IMR-90 (cell line): ENCODE measurements around the gene APOC1. TPM values are rescaled to one million over a fixed set of nuclear protein-coding genes. Genes with fewer than 3 reads are reported as not detected.
"Not testable (repeated sequence)": the region's sequence is repeated elsewhere in the genome, so short reads cannot be mapped to it uniquely, and the experiment has no call there.

Experiments
- ATAC-seq: fragments of 200-7000 bp; cut with Tn5 transposase; 2 replicates; pipeline ENCODE4 v1.9.1; 2020; ENCODE audit warnings: low read depth, mild to moderate bottlenecking, moderate library complexity
- BruUV-seq: library from RNA; stranded (reverse); fragments of 400-500 nt; replicated peaks from 2 replicates; lab custom pipeline; 2021; lab: Mats Ljungman, UMichigan
- CTCF ChIA-PET: fragments of 300-600 bp; formaldehyde crosslinking; extraction: SDS; loops from one replicate; lab custom pipeline; 2021; ENCODE audit warnings: antibody characterized with exemption; lab: Yijun Ruan, JAX
- POLR2A ChIA-PET: fragments of 300-600 bp; sonication (Branson Sonifier 250); formaldehyde crosslinking; loops from one replicate; lab custom pipeline; 2022; ENCODE audit warnings: antibody characterized with exemption; ENCODE audit not compliant: unreplicated experiment; lab: Charles Lee
- DNase-seq: peaks from one replicate; pipeline ENCODE4 v3.0.0; 2013
- H2AFZ ChIP-seq: replicated peaks from 2 replicates; pipeline ENCODE3; 2013; ENCODE audit warnings: low read length, mild to moderate bottlenecking; ENCODE audit not compliant: poor library complexity
- H2AK5ac ChIP-seq: 2 replicates; pipeline ENCODE4 v1.6.1; 2013; ENCODE audit warnings: low read depth, low read length, inconsistent platforms
- H2AK9ac ChIP-seq: replicated peaks from 2 replicates; pipeline ENCODE3; 2013; ENCODE audit warnings: mild to moderate bottlenecking, low read depth, low read length, moderate library complexity; ENCODE audit not compliant: poor library complexity
- H2BK120ac ChIP-seq: 2 replicates; pipeline ENCODE4 v1.6.1; 2013; ENCODE audit warnings: low read depth, low read length, inconsistent platforms
- H2BK15ac ChIP-seq: 3 replicates; pipeline ENCODE4 v1.6.1; 2013; ENCODE audit warnings: low read depth, low read length, inconsistent platforms
- H2BK20ac ChIP-seq: 2 replicates; pipeline ENCODE4 v1.6.1; 2013; ENCODE audit warnings: low read depth, mild to moderate bottlenecking, inconsistent platforms, low read length, moderate library complexity
- H2BK5ac ChIP-seq: 2 replicates; pipeline ENCODE4 v1.6.1; 2013; ENCODE audit warnings: mild to moderate bottlenecking, low read depth, low read length, inconsistent platforms; ENCODE audit not compliant: poor library complexity, severe bottlenecking
- H3K14ac ChIP-seq: replicated peaks from 2 replicates; pipeline ENCODE4 v1.6.1; 2013; ENCODE audit warnings: low read depth, low read length, inconsistent platforms
- H3K18ac ChIP-seq: 2 replicates; pipeline ENCODE4 v1.6.1; 2013; ENCODE audit warnings: low read depth, low read length, control low read depth
- H3K23ac ChIP-seq: 2 replicates; pipeline ENCODE4 v1.6.1; 2013; ENCODE audit warnings: low read depth, low read length, inconsistent platforms
- H3K27ac ChIP-seq: 2 replicates; pipeline ENCODE4 v1.5.1; 2013; ENCODE audit warnings: mild to moderate bottlenecking, control low read depth, low read length; ENCODE audit not compliant: insufficient read depth
- H3K27me3 ChIP-seq: 2 replicates; pipeline ENCODE4 v1.6.1; 2013; ENCODE audit warnings: low read length; ENCODE audit not compliant: control insufficient read depth, insufficient read depth
- H3K36me3 ChIP-seq: 2 replicates; pipeline ENCODE4 v1.6.1; 2013; ENCODE audit warnings: low read length, mixed read lengths; ENCODE audit not compliant: control insufficient read depth, insufficient read depth
- H3K4ac ChIP-seq: 2 replicates; pipeline ENCODE4 v1.6.1; 2013; ENCODE audit warnings: low read depth, low read length, inconsistent platforms
- H3K4me1 ChIP-seq: 2 replicates; pipeline ENCODE4 v1.6.1; 2013; ENCODE audit warnings: low read length, mixed read lengths; ENCODE audit not compliant: control insufficient read depth, insufficient read depth
- H3K4me2 ChIP-seq: 2 replicates; pipeline ENCODE4 v1.6.1; 2013; ENCODE audit warnings: low read depth, mild to moderate bottlenecking, control low read depth, low read length, moderate library complexity
- H3K4me3 ChIP-seq: 2 replicates; pipeline ENCODE4 v1.5.1; 2013; ENCODE audit warnings: low read depth, mild to moderate bottlenecking, control low read depth, low read length, moderate library complexity; ENCODE audit not compliant: insufficient read depth
- H3K56ac ChIP-seq: 2 replicates; pipeline ENCODE4 v1.6.1; 2013; ENCODE audit warnings: low read length, inconsistent platforms; ENCODE audit not compliant: insufficient read depth; ENCODE audit errors: extremely low read depth
- H3K79me1 ChIP-seq, 2 experiments: 2 replicates each; pipeline ENCODE4 v1.6.1; 2013; ENCODE audit warnings: low read length in 2 of 2, inconsistent platforms in 1 of 2, low read depth in 1 of 2
- H3K9ac ChIP-seq: 2 replicates; pipeline ENCODE4 v1.6.1; 2013; ENCODE audit warnings: low read depth, low read length, control low read depth
- H3K9me1 ChIP-seq: 2 replicates; pipeline ENCODE4 v1.6.1; 2013; ENCODE audit warnings: low read length, inconsistent platforms; ENCODE audit not compliant: insufficient read depth
- H3K9me3 ChIP-seq: 2 replicates; pipeline ENCODE4 v1.6.1; 2013; ENCODE audit warnings: low read length; ENCODE audit not compliant: control insufficient read depth, insufficient read depth
- H4K20me1 ChIP-seq: 2 replicates; pipeline ENCODE4 v1.6.1; 2013; ENCODE audit warnings: low read length, inconsistent platforms; ENCODE audit not compliant: insufficient read depth
- H4K5ac ChIP-seq: 2 replicates; pipeline ENCODE4 v1.6.1; 2013; ENCODE audit warnings: mild to moderate bottlenecking, low read depth, low read length, control low read depth
- H4K8ac ChIP-seq, 2 experiments: 2 replicates each; pipeline ENCODE4 v1.6.1; 2013; ENCODE audit warnings: low read depth in 2 of 2, low read length in 2 of 2, control low read depth in 1 of 2, inconsistent platforms in 1 of 2
- H4K91ac ChIP-seq: 2 replicates; pipeline ENCODE4 v1.6.1; 2013; ENCODE audit warnings: low read depth, low read length, inconsistent platforms; ENCODE audit not compliant: insufficient read depth
- USF2 ChIP-seq: fragments of 150-350 bp; IDR thresholded peaks from 2 replicates; pipeline ENCODE4 v1.6.1; 2017; ENCODE audit warnings: mild to moderate bottlenecking, antibody characterized with exemption, low read length, low read depth
- WGBS, 2 experiments: methylation state at CpG; one replicate each; pipeline versions ENCODE4 v1.1.5 to v1.1.7; 2013; ENCODE audit warnings: missing lambda C conversion rate in 2 of 2; ENCODE audit not compliant: insufficient read length in 1 of 2; ENCODE audit errors: extremely low coverage in 2 of 2; 5-methylcytosine and 5-hydroxymethylcytosine counted together
- dilution Hi-C: fragments of 300-500 bp; cut with HindIII; formaldehyde crosslinking; loops from one replicate; pipeline ENCODE4 v1.14.3; 2018; ENCODE audit warnings: low sequenced_read_pairs; ENCODE audit not compliant: unreplicated experiment
- in situ Hi-C: fragments of 300-500 bp; cut with MboI; formaldehyde crosslinking; loops from 3 replicates; pipeline ENCODE4 v1.14.3; 2019; ENCODE audit warnings: low sequenced_read_pairs, inconsistent platforms, mixed read lengths
- intact Hi-C: fragments of 100-400 bp; cut with micrococcal nuclease; formaldehyde crosslinking; loops from 2 replicates; pipeline ENCODE4 v1.10.0; 2022
- polyA plus RNA-seq, 3 experiments: library from polyadenylated mRNA; depleted of rRNA; stranded (reverse); fragments of >200 nt; gene quantifications; 2 replicates each; pipeline ENCODE4 v1.2.3, GENCODE V29; 2012; ENCODE audit warnings: low replicate concordance in 1 of 3
- total RNA-seq: library from RNA; depleted of rRNA; stranded (reverse); fragments of >200 nt; gene quantifications from 2 replicates; pipeline ENCODE4 v1.2.3, GENCODE V29; 2012

Gene APOC1
- total and polyA plus RNA-seq, 2 of the 4 experiments (the other 2 are of a cell fraction): 1.1 TPM; not detected in 1

- peak; percentile 73 for TF ChIP-seq USF2
Observed at GRCh38 chr19:44925114-44925891, 10.9 kb downstream of the APOC1 start (continued).

- H4K8ac ChIP-seq, H3K14ac ChIP-seq, in situ Hi-C loops, H3K4me2 ChIP-seq, BruUV-seq, H3K56ac ChIP-seq, H4K20me1 ChIP-seq, H3K9ac ChIP-seq, H3K79me1 ChIP-seq, dilution Hi-C loops, H3K27ac ChIP-seq, H3K4me3 ChIP-seq, H3K36me3 ChIP-seq, intact Hi-C loops, H4K91ac ChIP-seq, H2BK15ac ChIP-seq, H2AK9ac ChIP-seq, CTCF ChIA-PET, POLR2A ChIA-PET, H3K4ac ChIP-seq, DNase-seq, H3K23ac ChIP-seq, H3K27me3 ChIP-seq, H2BK120ac ChIP-seq, H3K9me3 ChIP-seq, H2BK5ac ChIP-seq, H3K9me1 ChIP-seq: not testable (repeated sequence)
- peak overlapping the region; percentile 34; the same call in 1 of the 2 replicates for H2BK20ac ChIP-seq
- peak overlapping the region; percentile 69 for H2AFZ ChIP-seq
- peak overlapping the region; percentile 16; the same call in 1 of the 2 replicates for H4K5ac ChIP-seq
- H3K4me1 ChIP-seq: peaks cover 23% of the 10 kb centered on the region
- peak overlapping the region; percentile 5; the same call in 1 of the 2 replicates for H3K18ac ChIP-seq
- WGBS, 2 experiments: 96% methylated on average over 4 of the region's 19 CpGs; no CpG with 5 or more reads in 1 of the 2 experiments
- peak overlapping the region; percentile 70; the same call in 1 of the 2 replicates for H2AK5ac ChIP-seq
- ATAC-seq: peak; percentile 2; the same call in 1 of the 2 replicates
Observed at GRCh38 chr19:44926245-44927077, 12.1 kb downstream of the APOC1 start.
